GM19043 (cell line): ENCODE measurements around the gene SLC49A4.

Source experiments
- ATAC-seq: cut with Tn5 transposase; IDR thresholded peaks from one replicate; pipeline ENCODE4 v1.9.1; 2021; ENCODE audit warnings: low read depth; ENCODE audit not compliant: unreplicated experiment

SLC49A4 gene

GRCh38 chr3:122785231-122785630 is 9.6 kb upstream of the SLC49A4 start:
- no peak for ATAC-seq

- no peak for ATAC-seq
Measured at GRCh38 chr3:122786066-122786465, 8.8 kb upstream of the SLC49A4 start.

GRCh38 chr3:122787872-122788271 is 7.0 kb upstream of the SLC49A4 start:
- ATAC-seq, result no peak

- no peak for ATAC-seq
Measured at GRCh38 chr3:122789585-122790273, 5.1 kb upstream of the SLC49A4 start.

GRCh38 chr3:122793568-122794416 is 1.1 kb upstream of the SLC49A4 start, which contains the start of gene HSPBAP1:
Gene HSPBAP1 (minus strand): TSS chr3:122793831. CDS start chr3:122793680, 151 bp downstream.
- peak; percentile 51 for ATAC-seq

- ATAC-seq, result no peak
Measured at GRCh38 chr3:122794483-122794778, 438 bp upstream of the SLC49A4 start.

- ATAC-seq, result no peak
Measured at GRCh38 chr3:122795674-122796195, 866 bp downstream of the SLC49A4 start.

- ATAC-seq, result no peak
Measured at GRCh38 chr3:122797291-122797690, 2.4 kb downstream of the SLC49A4 start.

- ATAC-seq, result no peak
Measured at GRCh38 chr3:122799322-122799721, 4.5 kb downstream of the SLC49A4 start.

- no peak for ATAC-seq
Measured at GRCh38 chr3:122800031-122800430, 5.2 kb downstream of the SLC49A4 start.

- ATAC-seq, result no peak
Measured at GRCh38 chr3:122800706-122801237, 5.9 kb downstream of the SLC49A4 start.

- ATAC-seq, result no peak
Measured at GRCh38 chr3:122802323-122802722, 7.5 kb downstream of the SLC49A4 start.

GRCh38 chr3:122803977-122804376 is 9.1 kb downstream of the SLC49A4 start:
- ATAC-seq, result no peak

GRCh38 chr3:122810734-122811133 is 15.9 kb downstream of the SLC49A4 start:
- no peak for ATAC-seq

GRCh38 chr3:122816587-122816986 is 21.7 kb downstream of the SLC49A4 start:
- no peak for ATAC-seq

- ATAC-seq, result no peak
Measured at GRCh38 chr3:122824465-122825381, 29.9 kb downstream of the SLC49A4 start.

GRCh38 chr3:122825460-122825859 is 30.6 kb downstream of the SLC49A4 start:
- ATAC-seq, result no peak

GRCh38 chr3:122826278-122826677 is 31.4 kb downstream of the SLC49A4 start:
- ATAC-seq, result no peak

GRCh38 chr3:122828281-122828680 is 33.4 kb downstream of the SLC49A4 start:
- ATAC-seq, result no peak

- ATAC-seq, result no peak
Measured at GRCh38 chr3:122835590-122835989, 40.7 kb downstream of the SLC49A4 start.
